ENCODE measurements around the gene CD81. TPM values are rescaled to one million over a fixed set of nuclear protein-coding genes. Genes with fewer than 3 reads are reported as not detected.

Gene CD81
- total RNA-seq, 4 donors from 2014 or later, result 234 to 340 (median 277) TPM

- 60% methylated on average over 12 of the region's 24 CpGs for WGBS
- peaks cover 25% of the 10 kb centered on the region for H3K36me3 ChIP-seq
- TF ChIP-seq EP300 (IDR thresholded peaks at IDR 0.05) (no peak), CTCF (IDR thresholded peaks at IDR 0.05) (no peak), POLR2A (IDR thresholded peaks at IDR 0.05) (no peak), POLR2AphosphoS5 (IDR thresholded peaks at IDR 0.05) (no peak)
Observed at GRCh38 chr11:2406878-2407410, 29.8 kb downstream of the CD81 start.

GRCh38 chr11:2408671-2409070 lies 31.6 kb downstream of the CD81 start:
- Histone ChIP-seq H3K4me1 (peaks cover 2% of the 10 kb centered on the region), H3K4me3 (no peak overlapping the region)
- 88% methylated on average over 5 of the region's 11 CpGs for WGBS

More at GRCh38 chr11:2406878-2407410, 29.8 kb downstream of the CD81 start:
- Histone ChIP-seq H3K9me3 (no peaks in the 10 kb centered on the region), H3K4me3 (no peak overlapping the region), H3K4me1 (peaks cover 7% of the 10 kb centered on the region), H3K27me3 (peaks cover 6% of the 10 kb centered on the region), H3K27ac (no peak overlapping the region)
- no peak for DNase-seq (ENCODE audit: low spot score in 2 of 2)

GRCh38 chr11:2409126-2409525 lies 32.0 kb downstream of the CD81 start:
- no peak for DNase-seq (ENCODE audit: low spot score in 2 of 2)
- TF ChIP-seq POLR2A (IDR thresholded peaks at IDR 0.05) (no peak), EP300 (IDR thresholded peaks at IDR 0.05) (no peak), CTCF (IDR thresholded peaks at IDR 0.05) (no peak), POLR2AphosphoS5 (IDR thresholded peaks at IDR 0.05) (no peak)
- H3K27me3 ChIP-seq, result peaks cover 6% of the 10 kb centered on the region
- H3K4me3 ChIP-seq, result no peak overlapping the region
- no peak overlapping the region for H3K27ac ChIP-seq
- no peaks in the 10 kb centered on the region for H3K9me3 ChIP-seq
- peaks cover 3% of the 10 kb centered on the region for H3K36me3 ChIP-seq
- H3K4me1 ChIP-seq, result peaks cover 2% of the 10 kb centered on the region
- 52% methylated on average over 4 of the region's 16 CpGs for WGBS

More at GRCh38 chr11:2408671-2409070, 31.6 kb downstream of the CD81 start:
- Histone ChIP-seq H3K9me3 (no peaks in the 10 kb centered on the region), H3K36me3 (peaks cover 8% of the 10 kb centered on the region), H3K27ac (no peak overlapping the region), H3K27me3 (peaks cover 6% of the 10 kb centered on the region)
- no peak for DNase-seq (ENCODE audit: low spot score in 2 of 2)
- TF ChIP-seq POLR2AphosphoS5 (IDR thresholded peaks at IDR 0.05), result no peak
- TF ChIP-seq POLR2A (IDR thresholded peaks at IDR 0.05), result no peak
- TF ChIP-seq EP300 (IDR thresholded peaks at IDR 0.05), result no peak
- no peak for TF ChIP-seq CTCF (IDR thresholded peaks at IDR 0.05)

GRCh38 chr11:2409611-2410468 lies 32.7 kb downstream of the CD81 start:
- TF ChIP-seq CTCF (IDR thresholded peaks at IDR 0.05) (no peak), POLR2AphosphoS5 (IDR thresholded peaks at IDR 0.05) (no peak), POLR2A (IDR thresholded peaks at IDR 0.05) (no peak), EP300 (IDR thresholded peaks at IDR 0.05) (no peak)
- Histone ChIP-seq H3K9me3 (no peaks in the 10 kb centered on the region), H3K27me3 (peaks cover 6% of the 10 kb centered on the region), H3K4me3 (no peak overlapping the region), H3K4me1 (peaks cover 2% of the 10 kb centered on the region), H3K36me3 (no peaks in the 10 kb centered on the region), H3K27ac (no peak overlapping the region)
- no peak for DNase-seq (ENCODE audit: low spot score in 2 of 2)
- WGBS, result 64% methylated on average over 14 of the region's 42 CpGs

GRCh38 chr11:2410616-2411015 lies 33.5 kb downstream of the CD81 start:
- no peak for TF ChIP-seq CTCF (IDR thresholded peaks at IDR 0.05)
- no peak for TF ChIP-seq POLR2A (IDR thresholded peaks at IDR 0.05)
- TF ChIP-seq EP300 (IDR thresholded peaks at IDR 0.05), result no peak
- no peak for TF ChIP-seq POLR2AphosphoS5 (IDR thresholded peaks at IDR 0.05)
- Histone ChIP-seq H3K36me3 (no peaks in the 10 kb centered on the region), H3K27me3 (peaks cover 6% of the 10 kb centered on the region), H3K27ac (no peak overlapping the region), H3K4me3 (no peak overlapping the region), H3K4me1 (peaks cover 2% of the 10 kb centered on the region), H3K9me3 (no peaks in the 10 kb centered on the region)
- no peak for DNase-seq (ENCODE audit: low spot score in 2 of 2)
- 92% methylated on average over 6 of the region's 9 CpGs for WGBS

Data from suprapubic skin (tissue), 4 donors.